Prostate gland (tissue), 2 donors: ENCODE data around the gene ABHD16A.
A peak's percentile ranks its signal among the peaks of the same experiment; 100 is the strongest.

ENCODE experiments used
- POLR2A ChIP-seq: fragments of 450-650 bp; IDR thresholded peaks from one replicate; pipeline ENCODE4 v1.6.1; 2016; ENCODE audit warnings: antibody characterized with exemption, mild to moderate bottlenecking
- TF ChIP-seq, protein P1 (sequence below), 4 experiments: fragments of 200-600 bp in 2 of 4; fragments of 450-650 bp in 2 of 4; sonication (generic) in 2 of 4; IDR thresholded peaks; 1 replicate in 3 of 4; 2 replicates in 1 of 4; pipeline ENCODE4 v1.5.1; 2016 to 2019; ENCODE audit warnings: antibody characterized with exemption in 4 of 4, mild to moderate bottlenecking in 2 of 4, moderate library complexity in 2 of 4

DNA sequence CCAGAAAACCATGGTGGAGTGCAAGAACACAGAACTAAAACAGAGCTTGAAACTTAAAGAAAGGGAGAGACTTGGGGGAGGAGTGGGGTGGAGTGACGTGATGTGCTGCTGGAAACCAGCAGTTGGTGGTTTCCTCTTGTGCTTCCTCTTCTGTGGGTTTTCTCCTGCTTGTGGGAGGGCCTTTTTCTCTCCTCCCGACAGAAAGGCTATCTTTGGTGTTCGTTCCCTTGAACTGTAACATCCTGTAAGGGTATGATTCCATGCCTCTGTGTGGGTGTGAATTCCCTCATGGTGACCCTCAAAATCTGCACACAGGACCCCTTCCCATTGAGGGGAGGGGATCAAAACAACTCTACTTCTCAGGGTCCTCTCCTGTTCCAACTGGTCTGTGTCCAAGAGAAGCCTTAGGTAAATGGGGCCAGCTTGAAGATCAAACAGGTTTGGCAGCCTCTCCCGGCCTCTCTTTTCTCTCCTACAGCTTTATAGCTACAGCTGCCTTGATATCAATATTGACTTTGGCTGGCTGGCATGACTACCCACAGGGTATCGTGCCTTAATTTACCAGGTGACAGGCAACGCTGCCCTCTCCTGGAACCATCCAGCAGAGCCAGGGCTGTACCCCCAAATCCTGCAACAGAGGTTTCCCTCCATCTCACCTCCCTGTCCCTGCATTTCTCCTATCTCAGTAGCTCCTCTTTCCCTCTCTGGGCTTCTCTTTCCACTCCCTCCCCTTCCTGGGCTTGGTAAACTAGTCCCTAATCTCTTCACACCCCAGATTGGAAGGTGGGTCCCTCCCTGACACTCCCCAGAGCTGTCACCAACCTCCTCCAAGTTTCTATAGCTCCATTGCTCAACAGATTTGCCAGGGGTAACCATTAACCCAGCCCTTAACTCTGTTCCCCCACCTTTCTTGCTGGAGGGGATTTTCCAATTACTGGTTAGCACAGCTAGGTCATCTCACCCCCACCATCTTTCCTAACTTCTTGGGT lies 35.2 kb upstream of the ABHD16A start:
- TF ChIP-seq, protein P1, sequence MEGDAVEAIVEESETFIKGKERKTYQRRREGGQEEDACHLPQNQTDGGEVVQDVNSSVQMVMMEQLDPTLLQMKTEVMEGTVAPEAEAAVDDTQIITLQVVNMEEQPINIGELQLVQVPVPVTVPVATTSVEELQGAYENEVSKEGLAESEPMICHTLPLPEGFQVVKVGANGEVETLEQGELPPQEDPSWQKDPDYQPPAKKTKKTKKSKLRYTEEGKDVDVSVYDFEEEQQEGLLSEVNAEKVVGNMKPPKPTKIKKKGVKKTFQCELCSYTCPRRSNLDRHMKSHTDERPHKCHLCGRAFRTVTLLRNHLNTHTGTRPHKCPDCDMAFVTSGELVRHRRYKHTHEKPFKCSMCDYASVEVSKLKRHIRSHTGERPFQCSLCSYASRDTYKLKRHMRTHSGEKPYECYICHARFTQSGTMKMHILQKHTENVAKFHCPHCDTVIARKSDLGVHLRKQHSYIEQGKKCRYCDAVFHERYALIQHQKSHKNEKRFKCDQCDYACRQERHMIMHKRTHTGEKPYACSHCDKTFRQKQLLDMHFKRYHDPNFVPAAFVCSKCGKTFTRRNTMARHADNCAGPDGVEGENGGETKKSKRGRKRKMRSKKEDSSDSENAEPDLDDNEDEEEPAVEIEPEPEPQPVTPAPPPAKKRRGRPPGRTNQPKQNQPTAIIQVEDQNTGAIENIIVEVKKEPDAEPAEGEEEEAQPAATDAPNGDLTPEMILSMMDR (IDR thresholded peaks at IDR 0.05) = peak in 3 of 4 experiments; percentile 43 to 89 (median 65)
- peak; percentile 33 for TF ChIP-seq POLR2A
